ENCODE measurements around the gene SPON1.

The SPON1 gene

DNA sequence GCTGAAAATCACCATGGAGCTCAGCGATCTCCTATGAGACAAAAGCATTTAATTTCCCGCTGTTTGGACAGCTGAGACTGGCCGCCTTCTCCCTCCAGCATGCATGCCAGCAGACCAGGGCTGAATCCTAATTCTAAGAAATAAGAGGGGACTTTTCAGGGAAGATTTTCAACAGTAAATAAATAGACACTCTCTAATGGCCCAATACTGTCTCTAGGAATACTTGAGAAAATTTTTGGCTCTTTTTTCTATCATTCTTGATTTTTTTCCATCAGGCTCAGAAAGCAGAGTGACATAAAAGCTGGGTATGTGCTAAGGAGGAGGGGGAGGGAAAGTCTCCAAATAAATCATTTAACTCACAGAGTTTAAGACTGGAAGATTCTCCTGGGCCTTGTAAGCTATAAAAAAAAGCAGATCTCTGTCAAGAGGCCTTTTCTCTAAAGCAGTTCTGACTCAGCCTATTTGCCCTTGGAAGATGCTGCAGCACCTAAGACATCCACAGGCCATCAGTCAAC is 17.6 kb upstream of the SPON1 start:
- no peak for DNase-seq (ENCODE audit: low read depth)

- no peak for DNase-seq (ENCODE audit: low read depth)
Observed at GRCh38 chr11:13947379-13947778, 15.1 kb upstream of the SPON1 start.

- DNase-seq (ENCODE audit: low read depth), result no peak
Observed at GRCh38 chr11:13949876-13950275, 12.6 kb upstream of the SPON1 start.

- DNase-seq (ENCODE audit: low read depth), result no peak
Observed at GRCh38 chr11:13952221-13952620, 10.3 kb upstream of the SPON1 start.

- no peak for DNase-seq (ENCODE audit: low read depth)
Observed at GRCh38 chr11:13952668-13953067, 9.9 kb upstream of the SPON1 start.

GRCh38 chr11:13954591-13954990 is 7.9 kb upstream of the SPON1 start:
- DNase-seq (ENCODE audit: low read depth), result no peak

DNA sequence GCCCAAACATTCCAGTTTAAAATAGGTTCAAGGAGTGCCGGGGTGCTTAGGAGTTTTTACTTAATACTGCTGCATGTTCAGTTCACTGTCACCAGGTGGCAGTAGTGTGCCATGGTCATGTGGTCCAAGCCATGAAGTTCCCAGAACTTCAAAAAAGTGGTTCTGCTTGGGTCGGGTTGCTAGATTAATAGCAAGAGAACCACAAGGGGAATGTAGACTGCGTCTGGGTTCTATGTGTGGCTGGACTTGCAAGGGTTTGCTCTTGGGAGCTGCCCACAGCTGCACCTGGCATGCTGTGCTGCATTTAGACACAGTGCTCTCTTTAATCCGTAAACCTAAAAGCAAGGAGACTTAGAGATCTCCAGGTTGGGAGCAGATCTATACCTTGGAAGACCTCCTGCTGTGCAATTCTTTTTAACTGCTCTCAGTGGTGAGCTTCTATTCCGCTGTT is 6.5 kb upstream of the SPON1 start:
- DNase-seq (ENCODE audit: low read depth), result peak; percentile 31

- DNase-seq (ENCODE audit: low read depth), result no peak
Observed at GRCh38 chr11:13956988-13957387, 5.5 kb upstream of the SPON1 start.

DNA sequence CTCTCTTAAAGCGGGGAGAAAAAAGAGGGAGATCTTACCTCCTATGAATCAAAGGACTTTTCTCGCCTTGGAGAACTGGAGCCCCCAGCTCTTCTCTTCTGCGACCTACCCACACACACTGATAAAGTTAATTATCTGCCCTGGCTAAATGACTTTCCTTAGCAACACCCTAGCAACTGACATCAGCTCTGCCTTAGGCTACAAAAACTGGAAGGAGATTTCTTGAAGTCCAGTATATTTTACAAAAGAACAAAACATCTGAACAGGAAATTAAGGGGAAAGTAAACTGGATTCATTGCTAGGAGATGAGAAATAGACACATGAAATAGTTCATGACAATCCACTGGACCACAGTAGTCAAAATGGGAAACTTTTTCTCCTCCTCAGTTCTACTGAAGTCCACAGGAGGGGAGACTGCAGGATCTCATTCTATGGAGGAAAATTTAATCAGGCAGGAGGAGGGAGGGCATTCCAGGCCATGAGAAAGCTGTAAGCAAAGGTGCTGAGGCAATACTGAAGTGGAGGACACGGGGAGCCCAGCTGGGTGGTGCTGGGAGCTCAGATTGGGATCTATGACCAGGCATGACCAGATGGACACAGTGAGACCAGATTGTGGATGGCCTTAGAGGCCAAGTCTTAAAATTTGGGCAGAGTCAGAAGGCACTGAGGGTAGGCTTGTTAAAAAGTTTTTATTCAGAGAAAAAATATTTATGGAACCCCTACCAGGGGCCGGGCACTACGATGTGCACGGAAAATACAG is 3.7 kb upstream of the SPON1 start:
- no peak for DNase-seq (ENCODE audit: low read depth)

GRCh38 chr11:13962198-13962561 is 343 bp upstream of the SPON1 start:
- no peak for DNase-seq (ENCODE audit: low read depth)

GRCh38 chr11:13963169-13963948 is 836 bp downstream of the SPON1 start:
- no peak for DNase-seq (ENCODE audit: low read depth)

- DNase-seq (ENCODE audit: low read depth), result no peak
Observed at GRCh38 chr11:13963949-13964770, 1.6 kb downstream of the SPON1 start.

- no peak for DNase-seq (ENCODE audit: low read depth)
Observed at GRCh38 chr11:13964771-13965074, 2.2 kb downstream of the SPON1 start.

- no peak for DNase-seq (ENCODE audit: low read depth)
Observed at GRCh38 chr11:13965337-13965736, 2.8 kb downstream of the SPON1 start.

- no peak for DNase-seq (ENCODE audit: low read depth)
Observed at GRCh38 chr11:13966013-13966412, 3.5 kb downstream of the SPON1 start.

GRCh38 chr11:13966486-13966885 is 4.0 kb downstream of the SPON1 start:
- no peak for DNase-seq (ENCODE audit: low read depth)

DNA sequence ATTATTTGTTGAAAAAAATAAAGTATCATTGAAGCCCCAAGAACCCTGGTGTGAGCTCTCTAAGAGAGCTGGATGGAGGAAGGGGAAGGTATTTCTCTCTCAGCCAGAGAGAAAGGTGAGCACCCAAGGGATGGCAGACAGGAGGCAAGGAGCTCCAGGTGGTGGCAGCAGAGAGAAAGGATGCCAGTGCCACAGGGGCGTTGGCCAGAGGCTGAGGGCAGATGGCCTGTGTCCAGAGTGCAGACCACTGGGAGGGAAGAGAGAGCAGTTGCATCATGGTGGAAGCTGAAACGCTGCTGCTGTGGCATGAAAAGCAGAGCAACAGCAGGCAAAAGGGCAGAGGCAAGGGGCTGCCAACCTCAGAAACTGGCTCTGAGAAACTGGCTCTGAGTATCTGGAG is 8.5 kb downstream of the SPON1 start:
- no peak for DNase-seq (ENCODE audit: low read depth)

GRCh38 chr11:13972043-13972910 is 9.8 kb downstream of the SPON1 start:
- no peak for DNase-seq (ENCODE audit: low read depth)

DNA sequence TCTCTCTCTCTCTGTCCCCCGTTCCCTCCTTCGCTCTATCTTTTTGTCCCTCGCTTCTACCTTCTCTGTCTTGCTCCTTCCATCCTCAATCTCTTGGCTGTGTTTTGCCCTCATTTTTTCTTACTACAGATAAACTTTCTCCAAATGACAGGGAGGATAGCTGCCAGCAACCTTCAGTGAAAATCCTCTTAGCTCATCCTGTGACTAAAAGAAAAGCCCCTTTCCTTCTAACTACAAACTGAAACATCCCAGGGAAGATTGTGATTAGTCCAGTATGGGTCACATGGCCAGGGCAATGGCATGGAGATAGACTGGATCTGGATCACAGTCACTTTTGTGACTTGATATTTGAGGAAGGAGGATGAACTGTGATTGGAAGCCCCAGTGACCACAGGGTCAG is 10.4 kb downstream of the SPON1 start:
- DNase-seq (ENCODE audit: low read depth), result no peak

DNA sequence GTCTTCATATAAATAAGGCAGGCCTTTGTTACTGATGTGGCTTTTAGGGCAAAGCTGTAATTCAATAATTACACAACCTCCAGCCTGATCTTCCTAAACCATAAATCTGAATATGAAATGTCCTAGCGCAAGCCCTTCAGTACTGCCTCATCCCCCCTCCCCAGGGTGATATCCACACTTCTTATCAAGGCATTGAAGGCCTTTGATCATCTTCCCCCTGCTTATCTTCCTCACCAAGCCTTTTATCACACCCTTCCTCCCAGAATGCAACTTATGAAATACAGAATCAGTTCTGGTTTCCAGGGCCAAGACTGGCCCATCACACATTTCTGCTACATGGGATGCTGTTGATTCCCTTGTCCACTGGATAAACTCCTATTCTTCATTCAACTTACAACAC is 12.1 kb downstream of the SPON1 start:
- no peak for DNase-seq (ENCODE audit: low read depth)

DNA sequence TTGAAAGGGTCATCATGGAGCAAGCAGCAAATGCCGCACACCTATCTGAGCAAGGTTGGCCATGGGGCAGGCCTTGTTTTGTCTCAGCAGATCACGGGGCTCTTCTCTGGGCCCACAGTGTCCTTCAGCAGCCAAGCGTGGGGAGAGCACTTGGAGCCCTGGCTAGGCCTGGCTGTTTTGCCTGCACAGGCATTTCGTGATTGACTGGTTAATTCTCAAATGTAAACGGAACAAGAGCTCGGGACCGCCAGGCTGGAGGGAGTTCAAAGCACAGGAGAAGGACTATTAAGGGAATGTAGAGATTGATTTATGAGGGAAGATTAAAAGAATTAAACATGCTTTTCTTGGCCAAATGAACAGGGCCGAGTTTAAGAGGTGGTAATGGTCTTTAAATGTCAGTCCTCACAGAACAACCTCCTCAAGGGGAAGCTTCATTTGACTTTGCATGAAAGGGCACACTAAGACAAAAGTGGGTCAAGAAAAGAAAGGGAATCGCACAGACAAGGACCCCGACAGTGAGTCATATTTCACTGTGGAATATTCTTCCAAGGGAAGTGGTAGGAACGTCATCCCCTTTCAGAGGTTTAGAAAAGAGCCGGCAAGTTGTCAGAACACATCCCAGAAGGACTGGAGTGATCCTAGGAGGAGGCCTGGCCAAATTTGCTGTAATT is 20.7 kb downstream of the SPON1 start:
- DNase-seq (ENCODE audit: low read depth), result no peak

Data from activated T-helper 1 cell treated with Interleukin-2 at 50 U/mL for 16 hours (primary cell).